Neural crest cell (in vitro differentiated cells): ENCODE measurements around the gene KCNK3. TPM values are rescaled to one million over a fixed set of nuclear protein-coding genes. Genes with fewer than 3 reads are reported as not detected.

Source experiments
- DNase-seq: peaks from one replicate; pipeline ENCODE4 v3.0.0; 2021; ENCODE audit warnings: low read depth, mixed read lengths, low spot score
- H3K27ac Mint-ChIP-seq: one replicate; pipeline ENCODE4 v1.8.0; 2021; ENCODE audit warnings: mild to moderate bottlenecking, mixed read lengths; ENCODE audit not compliant: unreplicated experiment
- H3K27me3 Mint-ChIP-seq: 2 replicates; pipeline ENCODE4 v1.8.0; 2021; ENCODE audit warnings: low read depth, mild to moderate bottlenecking, mixed read lengths
- H3K36me3 Mint-ChIP-seq: 2 replicates; pipeline ENCODE4 v1.8.0; 2021; ENCODE audit warnings: low read depth, mild to moderate bottlenecking, mixed read lengths
- H3K4me1 Mint-ChIP-seq: 2 replicates; pipeline ENCODE4 v1.8.0; 2021; ENCODE audit warnings: mixed read lengths
- H3K4me3 Mint-ChIP-seq: one replicate; pipeline ENCODE4 v1.8.0; 2021; ENCODE audit warnings: mild to moderate bottlenecking, mixed read lengths
- H3K9me3 Mint-ChIP-seq: 2 replicates; pipeline ENCODE4 v1.8.0; 2021; ENCODE audit warnings: mixed read lengths
- CTCF ChIP-seq: fragments of 200-600 bp; sonication (generic); conservative IDR thresholded peaks from 2 replicates; pipeline ENCODE4 v1.5.0; 2021; ENCODE audit warnings: antibody characterized with exemption, mild to moderate bottlenecking
- total RNA-seq: library from RNA; stranded (reverse); gene quantifications from 2 replicates; pipeline ENCODE4 v1.2.1, GENCODE V29; 2021

The KCNK3 gene
- total RNA-seq, 1 donor from 2014 or later: 0.58 TPM

GRCh38 chr2:26740890-26741302, 48.4 kb downstream of the KCNK3 start:
- Mint-ChIP-seq H3K27me3 (no peaks in the 10 kb centered on the region), H3K4me1 (peaks cover 17% of the 10 kb centered on the region), H3K36me3 (no peaks in the 10 kb centered on the region), H3K9me3 (no peaks in the 10 kb centered on the region), H3K4me3 (no peak overlapping the region), H3K27ac (no peak overlapping the region)
- no peak for DNase-seq
- no peak for TF ChIP-seq CTCF

GRCh38 chr2:26742048-26742770, 49.7 kb downstream of the KCNK3 start:
- Mint-ChIP-seq H3K9me3 (no peaks in the 10 kb centered on the region), H3K4me3 (no peak overlapping the region), H3K4me1 (peaks cover 6% of the 10 kb centered on the region), H3K36me3 (no peaks in the 10 kb centered on the region), H3K27me3 (no peaks in the 10 kb centered on the region), H3K27ac (no peak overlapping the region)
- DNase-seq: no peak
- no peak for TF ChIP-seq CTCF

- no peaks in the 10 kb centered on the region for H3K36me3 Mint-ChIP-seq
- no peak overlapping the region for H3K4me3 Mint-ChIP-seq
- H3K27me3 Mint-ChIP-seq: no peaks in the 10 kb centered on the region
- H3K9me3 Mint-ChIP-seq: no peaks in the 10 kb centered on the region
- TF ChIP-seq CTCF: no peak
- H3K4me1 Mint-ChIP-seq: peaks cover 4% of the 10 kb centered on the region
- no peak for DNase-seq
- H3K27ac Mint-ChIP-seq: no peak overlapping the region
Measured at GRCh38 chr2:26743852-26744251, 51.3 kb downstream of the KCNK3 start.

GRCh38 chr2:26744953-26745352, 52.4 kb downstream of the KCNK3 start:
- Mint-ChIP-seq H3K36me3 (no peaks in the 10 kb centered on the region), H3K27me3 (no peaks in the 10 kb centered on the region), H3K9me3 (no peaks in the 10 kb centered on the region), H3K4me3 (no peak overlapping the region), H3K4me1 (peaks cover 7% of the 10 kb centered on the region), H3K27ac (no peak overlapping the region)
- TF ChIP-seq CTCF: no peak
- DNase-seq: no peak

GRCh38 chr2:26745609-26746327, 53.2 kb downstream of the KCNK3 start:
- Mint-ChIP-seq H3K4me3 (no peak overlapping the region), H3K36me3 (no peaks in the 10 kb centered on the region), H3K4me1 (peaks cover 13% of the 10 kb centered on the region), H3K9me3 (no peaks in the 10 kb centered on the region), H3K27me3 (no peaks in the 10 kb centered on the region), H3K27ac (no peak overlapping the region)
- peak; percentile 96 for TF ChIP-seq CTCF
- DNase-seq: peak; percentile 94
